GDM1 (cell line): ENCODE results near the gene C4orf50.

Experiments
- DNase-seq: peaks from one replicate; lab custom pipeline; 2025; lab: John Stamatoyannopoulos, UW

C4orf50 gene

DNA sequence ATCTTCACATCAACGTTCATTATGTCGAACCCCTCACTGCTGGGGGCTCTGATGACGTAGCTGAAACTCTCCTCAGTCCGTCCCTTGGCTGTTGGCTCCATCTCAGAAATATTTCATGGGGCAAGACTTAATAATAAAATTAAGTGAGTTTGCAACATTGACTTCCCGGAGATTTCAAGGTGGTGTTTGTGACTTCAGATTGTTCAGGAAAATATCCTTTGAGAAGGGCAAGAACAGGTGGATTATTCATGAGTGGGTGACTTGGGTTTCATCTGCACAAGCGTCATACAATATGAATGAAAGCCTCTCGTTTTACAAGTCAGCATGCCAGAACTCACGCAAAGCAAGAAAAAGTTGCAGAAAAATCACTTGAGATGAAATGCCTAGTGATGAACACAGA is at the start of gene C4orf50:
C4orf50 (minus strand) TSS at position 101 of the 400 bp plus-strand sequence.
- DNase-seq, result no peak

GRCh38 chr4:6065934-6066590 is 47.8 kb upstream of the C4orf50 start:
- no peak for DNase-seq

DNA sequence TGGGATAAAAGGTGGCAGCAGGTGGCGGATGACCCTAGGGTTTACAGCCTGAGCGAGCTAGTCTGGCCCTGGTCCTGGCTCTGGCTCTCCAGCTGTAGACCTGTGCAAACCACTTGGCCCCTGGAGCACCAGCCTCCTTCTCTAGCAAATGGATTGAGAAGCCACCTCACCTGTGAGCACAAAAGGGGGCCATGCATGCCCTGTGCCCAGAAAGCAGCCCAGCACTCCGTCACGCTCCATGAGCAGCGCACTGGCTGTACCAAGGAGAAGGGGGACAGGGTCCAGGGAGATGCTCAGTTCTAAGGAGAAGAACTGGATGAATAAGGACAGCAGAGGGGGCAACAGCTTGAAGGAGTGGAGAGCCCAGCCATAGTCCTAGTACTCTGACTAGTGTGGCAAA is 46.9 kb upstream of the C4orf50 start:
- no peak for DNase-seq

GRCh38 chr4:6064383-6064782 is 46.2 kb upstream of the C4orf50 start:
- no peak for DNase-seq

DNA sequence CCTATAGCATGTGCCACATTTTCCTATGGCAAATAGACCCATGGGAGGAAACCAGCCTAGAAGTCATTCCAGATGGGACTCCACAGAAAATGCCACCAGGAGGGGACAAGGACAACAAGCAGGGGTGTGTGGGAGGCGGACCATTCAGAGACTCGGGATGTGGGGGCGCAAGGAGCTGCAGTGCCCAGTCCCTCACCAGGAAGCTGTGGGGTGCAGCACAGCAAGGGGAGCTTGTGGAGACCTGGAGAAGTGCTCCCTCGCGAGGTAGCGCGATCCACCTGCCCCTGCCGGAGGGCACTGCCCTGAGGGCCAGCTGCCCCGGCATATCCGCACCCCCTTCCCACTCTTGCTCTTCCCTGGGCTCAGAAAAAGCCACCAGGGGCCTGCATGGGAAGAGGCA is 45.5 kb upstream of the C4orf50 start:
- DNase-seq, result no peak

- DNase-seq, result no peak
Measured at GRCh38 chr4:6062133-6062532, 43.9 kb upstream of the C4orf50 start.

DNA sequence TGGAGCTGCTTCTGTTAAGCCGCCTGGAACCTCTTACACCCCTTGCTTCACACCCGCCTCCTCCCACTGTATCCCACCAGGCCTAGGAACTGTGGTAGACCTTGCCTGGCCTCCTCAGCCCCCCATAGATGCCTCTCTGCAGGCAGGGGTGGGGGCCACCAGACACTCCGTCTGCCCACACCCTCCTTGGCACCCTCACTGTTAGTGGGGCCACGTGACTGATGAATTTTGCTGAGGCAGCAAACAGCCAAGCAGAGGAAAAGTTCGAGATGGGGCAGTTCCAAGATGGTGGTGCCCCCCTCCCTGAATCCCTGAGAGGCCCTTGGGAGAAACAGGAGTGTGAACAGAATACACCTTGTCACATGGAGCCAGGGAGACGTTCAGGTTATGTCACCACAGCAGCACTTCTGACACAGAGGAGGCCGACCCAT is 41.2 kb upstream of the C4orf50 start:
- DNase-seq, result no peak

DNA sequence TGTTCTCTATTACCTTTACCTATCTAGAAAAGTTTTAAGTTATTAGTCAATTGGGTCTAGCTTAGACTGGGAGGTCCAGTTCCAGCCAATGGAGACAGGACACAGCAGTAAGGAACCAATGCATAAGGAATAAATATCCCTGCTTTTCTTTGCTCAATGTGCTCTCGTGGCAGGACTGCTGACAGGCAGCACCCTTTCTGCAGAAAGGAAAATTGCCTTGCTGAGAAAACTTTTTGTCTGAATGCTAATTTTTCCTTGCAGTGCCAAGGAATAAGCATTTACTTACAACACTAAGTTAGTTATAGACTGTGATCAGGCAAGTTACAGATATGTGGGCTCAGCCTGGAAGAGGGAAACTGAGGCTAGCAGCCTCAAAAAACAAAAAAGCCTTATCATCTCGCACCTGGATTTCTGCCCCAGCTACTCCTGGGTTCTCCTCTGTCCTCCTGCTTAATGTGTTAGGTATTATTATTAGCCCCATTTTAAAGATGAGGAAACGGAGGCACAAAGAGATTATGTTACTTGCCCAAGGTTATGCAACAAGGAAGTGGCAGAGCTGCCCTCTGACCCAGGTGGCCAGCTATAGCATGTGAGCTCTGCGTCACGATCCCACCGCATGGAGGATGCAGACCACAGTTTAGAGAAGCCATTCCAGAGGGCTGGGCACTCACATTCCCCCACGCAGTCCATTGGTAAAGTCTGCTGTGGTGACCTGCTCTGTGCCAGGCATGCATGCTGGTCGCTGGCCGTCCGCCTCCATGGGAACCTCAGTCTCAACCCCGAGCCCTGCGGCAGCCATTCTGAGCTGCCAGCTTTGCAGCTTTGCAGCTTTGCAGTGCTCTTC is 40.5 kb upstream of the C4orf50 start:
- no peak for DNase-seq

DNA sequence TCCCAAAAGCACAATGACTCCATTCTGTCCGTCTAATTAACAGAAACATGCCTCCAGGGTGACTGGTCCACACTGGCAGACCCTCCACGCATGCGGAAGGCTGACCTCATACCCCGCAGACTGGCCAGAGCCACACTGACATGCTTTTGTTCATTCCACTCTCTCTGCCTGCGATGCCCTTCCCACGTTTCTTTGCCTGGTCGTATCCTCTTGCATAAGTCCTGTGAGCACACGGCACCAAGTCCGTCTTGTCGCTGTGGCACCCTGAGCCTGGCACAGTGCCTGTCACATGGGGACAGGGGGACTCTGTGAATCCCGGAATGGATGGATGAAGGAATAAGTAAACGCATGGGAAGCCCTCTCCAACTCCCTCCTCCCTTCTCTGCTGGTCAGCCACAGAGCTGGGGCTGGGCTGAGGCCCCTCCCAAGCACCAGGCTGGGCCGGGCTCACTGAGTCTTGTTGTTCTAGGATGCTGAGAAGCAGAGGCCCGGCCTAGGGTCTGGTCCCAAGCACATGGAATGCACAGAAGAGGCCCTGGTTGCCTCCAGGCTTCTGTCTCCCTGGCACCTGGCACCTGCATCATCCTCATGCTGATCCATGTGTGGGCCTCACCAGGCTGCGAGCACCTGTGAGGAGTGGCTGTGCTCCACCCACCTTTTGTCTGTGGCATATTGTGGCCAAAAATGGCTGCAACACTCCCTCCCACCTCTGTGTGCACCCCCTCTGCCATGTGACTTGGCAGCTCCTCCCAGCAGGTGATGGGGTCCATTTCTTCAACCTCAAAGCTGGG is 38.9 kb upstream of the C4orf50 start:
- DNase-seq, result no peak

GRCh38 chr4:6055436-6055835 is 37.2 kb upstream of the C4orf50 start:
- no peak for DNase-seq

- no peak for DNase-seq
Measured at GRCh38 chr4:6055030-6055429, 36.8 kb upstream of the C4orf50 start.

GRCh38 chr4:6054162-6054922 is 36.1 kb upstream of the C4orf50 start:
- no peak for DNase-seq

DNA sequence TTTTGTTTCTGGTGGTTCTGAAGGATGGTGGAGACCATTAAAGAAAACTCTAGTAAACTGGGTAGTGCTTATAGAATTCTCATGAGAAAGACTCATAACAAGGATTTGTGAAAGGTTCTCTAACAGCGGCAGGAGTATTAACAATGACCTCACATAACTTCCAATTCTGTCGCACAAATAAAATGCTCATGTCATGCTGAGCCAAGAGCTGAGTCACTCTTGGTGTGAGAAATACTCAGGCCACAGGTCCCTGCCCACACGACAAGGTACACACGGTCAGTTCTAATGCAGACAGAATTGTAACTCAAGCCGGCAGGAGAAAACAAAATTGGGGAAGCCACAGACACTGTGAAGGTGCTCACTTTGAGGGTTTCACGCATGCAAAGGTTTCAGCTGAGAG is 34.4 kb upstream of the C4orf50 start:
- DNase-seq, result no peak

DNA sequence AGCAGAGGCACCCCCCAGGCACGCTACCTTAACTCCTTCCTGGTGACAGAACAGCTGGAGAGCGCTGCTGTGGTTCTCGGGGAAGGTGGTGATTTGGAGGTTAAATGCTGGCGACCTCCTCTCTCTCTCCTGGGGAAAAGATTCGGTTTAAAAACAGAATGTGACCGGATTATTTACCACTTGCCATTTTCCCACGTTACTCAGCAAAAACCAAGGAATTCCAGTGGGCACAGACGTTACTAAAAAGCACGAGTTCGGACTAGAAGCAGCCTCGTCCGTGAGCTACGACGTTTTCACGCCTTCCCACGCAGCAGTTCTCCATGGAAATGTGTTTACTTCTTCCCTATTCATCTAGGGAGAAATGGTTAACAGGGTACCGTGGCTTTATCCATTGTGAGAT is 32.3 kb upstream of the C4orf50 start:
- DNase-seq, result no peak

DNA sequence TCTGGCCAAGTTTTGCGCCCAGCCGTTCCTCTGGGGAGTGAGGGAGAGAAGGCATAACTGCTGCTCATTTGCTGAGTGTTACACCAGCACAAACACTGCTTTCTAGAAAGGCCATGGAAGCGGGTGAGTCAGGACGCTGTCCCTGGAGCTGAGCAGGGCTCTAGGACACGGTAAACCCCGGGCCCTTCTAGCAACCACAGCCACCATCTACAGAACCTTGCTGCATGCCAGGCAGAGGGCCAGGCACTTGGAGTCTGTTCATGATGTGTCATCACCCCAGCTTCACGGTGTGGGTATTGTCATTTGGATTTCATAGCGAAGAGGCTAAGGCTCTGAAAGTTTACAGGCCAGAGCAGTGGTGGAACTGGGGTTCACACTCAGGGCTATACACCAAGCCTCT is 31.8 kb upstream of the C4orf50 start:
- no peak for DNase-seq

- no peak for DNase-seq
Measured at GRCh38 chr4:6049278-6049677, 31.0 kb upstream of the C4orf50 start.

GRCh38 chr4:6048537-6048936 is 30.3 kb upstream of the C4orf50 start:
- no peak for DNase-seq

DNA sequence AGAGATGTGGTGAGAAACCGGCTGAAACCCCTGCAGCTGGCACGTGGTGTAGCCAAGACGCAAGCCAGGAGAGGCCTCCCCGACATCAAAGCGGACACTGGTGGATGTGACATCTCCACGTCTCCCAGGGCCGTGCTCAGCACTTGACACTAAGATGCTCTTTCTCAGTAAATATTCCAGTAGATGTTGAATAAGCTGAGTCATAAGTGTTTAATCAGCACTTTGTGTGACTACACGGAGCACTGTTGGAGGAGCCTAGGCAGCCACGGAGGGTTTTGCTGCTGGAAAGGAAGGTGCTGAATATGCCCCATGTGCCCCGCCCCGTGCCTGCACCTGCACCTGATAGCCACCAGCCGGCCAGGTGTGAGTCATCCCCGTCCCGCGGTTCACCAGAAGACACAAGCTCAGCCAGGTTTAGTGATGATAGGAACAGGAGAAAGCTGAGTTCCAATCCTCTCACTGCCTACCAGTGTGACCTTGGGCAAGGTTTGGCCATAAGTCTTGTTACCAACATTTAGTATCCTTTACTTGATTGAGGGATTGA is 29.0 kb upstream of the C4orf50 start:
- no peak for DNase-seq

DNA sequence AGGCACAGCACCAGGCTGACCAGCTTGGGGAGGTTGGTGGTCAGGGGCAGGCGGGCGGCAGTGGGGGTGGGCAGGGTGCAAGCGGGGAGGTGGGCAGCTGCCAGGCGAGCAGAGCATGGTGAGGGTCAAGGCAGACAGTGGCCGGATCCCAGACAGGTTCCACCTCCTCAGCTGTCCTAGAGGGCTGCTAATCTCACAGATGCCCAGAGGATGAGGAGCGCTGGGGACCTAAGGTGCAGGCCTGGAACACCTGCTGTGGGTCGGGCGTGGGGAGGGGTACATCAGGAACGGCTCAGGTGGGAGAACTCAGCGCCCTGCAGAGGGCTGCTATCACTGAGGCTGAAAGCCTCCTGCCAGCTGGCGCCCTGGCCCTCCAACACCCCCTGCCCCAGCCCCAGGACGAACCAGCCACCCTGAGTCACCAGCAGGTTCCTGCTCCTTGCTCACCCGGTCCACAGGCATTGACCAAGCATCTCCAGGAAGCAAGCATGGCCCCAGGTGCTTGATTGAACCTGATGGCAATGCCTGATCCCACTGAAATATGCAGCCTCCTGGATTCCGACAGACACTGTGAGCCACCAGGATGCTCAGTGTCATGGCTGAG is 28.4 kb upstream of the C4orf50 start:
- DNase-seq, result no peak

DNA sequence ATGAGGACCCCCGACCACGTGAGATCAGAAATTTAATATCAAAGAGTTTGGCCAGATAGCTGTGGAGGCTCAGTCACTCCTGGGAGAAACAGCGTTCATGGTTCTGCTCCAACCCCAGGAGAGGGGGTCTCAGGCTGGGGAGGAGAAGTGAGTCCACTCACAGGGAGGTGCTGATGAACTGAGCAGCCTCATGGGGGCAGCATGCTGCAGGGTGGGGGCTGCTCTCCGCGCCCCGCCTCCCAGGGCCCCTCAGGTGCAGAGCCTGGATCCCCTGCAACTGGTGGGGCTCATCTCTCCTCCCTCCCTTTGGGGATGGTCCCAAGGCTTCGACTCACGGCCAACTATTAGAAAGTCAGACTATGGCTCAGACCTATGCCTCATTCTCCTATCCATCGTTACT is 26.6 kb upstream of the C4orf50 start:
- no peak for DNase-seq

- DNase-seq, result no peak
Measured at GRCh38 chr4:6044276-6044675, 26.0 kb upstream of the C4orf50 start.
